C1 segment of cervical spinal cord (tissue), 14 donors: ENCODE measurements around the gene KANSL1.
A peak's percentile ranks its signal among the peaks of the same experiment; 100 is the strongest.
"Not testable (repeated sequence)": the region's sequence is repeated elsewhere in the genome, so short reads cannot be mapped to it uniquely, and the experiment has no call there.

ENCODE experiments used
- DNase-seq, 14 donors: peaks; one replicate each; lab custom pipeline; 2025; lab: John Stamatoyannopoulos, UW

Gene KANSL1

DNA sequence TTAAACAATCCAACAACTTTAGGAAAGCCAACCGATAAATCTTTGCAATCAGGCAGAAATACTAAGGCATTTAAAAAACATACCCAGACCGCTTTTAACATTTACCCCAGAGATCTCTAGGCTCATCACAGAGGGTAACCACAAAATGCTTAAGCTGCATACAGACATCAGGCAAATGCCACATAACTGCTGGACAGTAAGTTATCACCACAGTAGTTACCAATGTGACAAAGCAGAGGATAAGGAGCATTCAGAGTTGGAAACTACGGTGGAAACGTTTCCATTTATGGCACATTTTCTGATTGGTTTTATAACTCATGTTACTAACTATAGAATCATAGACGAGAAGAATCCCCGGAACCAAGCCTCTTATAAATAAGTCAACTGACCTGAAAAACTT is 77.5 kb downstream of the KANSL1 start:
- no peak for DNase-seq

DNA sequence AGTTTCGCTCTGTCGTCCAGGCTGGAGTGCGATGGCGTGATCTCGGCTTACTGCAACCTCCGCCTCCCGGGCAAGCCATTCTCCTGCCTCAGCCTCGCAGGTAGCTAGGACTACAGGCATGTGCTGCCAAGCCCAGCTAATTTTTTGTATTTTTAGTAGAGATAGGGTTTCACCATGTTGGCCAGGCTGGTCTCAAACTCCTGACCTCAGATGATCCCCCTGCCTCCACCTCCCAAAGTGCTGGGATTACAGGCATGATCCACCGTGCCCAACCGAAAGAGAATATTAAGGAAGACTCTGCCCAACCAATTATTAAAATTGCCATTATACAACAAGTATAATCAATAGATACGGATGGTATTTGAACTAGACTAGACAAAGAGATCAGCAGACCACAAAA is 82.0 kb downstream of the KANSL1 start:
- DNase-seq, result not testable (repeated sequence)

DNA sequence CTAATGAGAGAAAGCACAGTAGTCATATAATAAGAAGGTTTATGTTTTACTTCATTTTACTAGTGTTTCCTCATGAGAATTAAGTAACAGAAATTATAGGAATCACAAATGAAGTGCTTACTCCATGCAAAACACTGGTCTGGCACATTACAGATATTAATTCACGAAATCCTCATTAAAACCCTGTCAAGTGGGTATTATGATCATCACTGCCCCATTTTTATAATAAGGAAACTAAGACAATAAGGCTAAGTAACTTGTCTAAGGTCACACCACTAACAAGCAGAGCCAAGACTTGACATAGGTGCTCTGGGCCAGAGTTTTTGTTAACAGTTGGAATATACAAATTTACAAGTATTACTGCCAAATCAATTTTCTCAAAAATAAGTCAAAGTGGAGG is 83.0 kb downstream of the KANSL1 start:
- DNase-seq, result no peak

DNA sequence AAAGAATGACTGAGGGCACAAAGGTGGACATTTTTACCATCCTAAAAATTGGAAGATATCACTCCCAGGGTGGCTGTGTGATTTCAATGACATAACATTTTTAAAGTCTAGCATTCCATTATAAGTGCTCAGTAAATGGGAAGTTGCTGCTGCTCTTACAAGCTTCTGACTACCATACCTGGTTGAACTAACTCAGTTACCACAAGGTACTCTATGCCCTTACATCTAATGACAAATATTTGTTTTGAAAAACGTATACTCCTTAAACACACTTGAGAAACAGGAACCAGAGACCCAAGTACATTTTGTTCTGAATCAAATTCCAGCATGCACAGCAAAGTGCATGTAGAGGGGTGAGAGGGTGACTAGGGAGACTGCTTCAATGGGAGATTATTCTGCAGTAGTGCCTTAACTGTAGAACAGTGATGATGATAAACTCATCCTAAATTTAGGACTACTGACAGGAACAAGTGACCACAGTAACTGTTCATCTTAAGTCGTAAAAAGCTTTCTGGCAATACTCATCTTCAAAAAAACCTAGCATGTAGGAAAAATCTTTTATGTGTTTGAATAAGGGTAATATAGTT is 83.5 kb downstream of the KANSL1 start:
- no peak for DNase-seq

DNA sequence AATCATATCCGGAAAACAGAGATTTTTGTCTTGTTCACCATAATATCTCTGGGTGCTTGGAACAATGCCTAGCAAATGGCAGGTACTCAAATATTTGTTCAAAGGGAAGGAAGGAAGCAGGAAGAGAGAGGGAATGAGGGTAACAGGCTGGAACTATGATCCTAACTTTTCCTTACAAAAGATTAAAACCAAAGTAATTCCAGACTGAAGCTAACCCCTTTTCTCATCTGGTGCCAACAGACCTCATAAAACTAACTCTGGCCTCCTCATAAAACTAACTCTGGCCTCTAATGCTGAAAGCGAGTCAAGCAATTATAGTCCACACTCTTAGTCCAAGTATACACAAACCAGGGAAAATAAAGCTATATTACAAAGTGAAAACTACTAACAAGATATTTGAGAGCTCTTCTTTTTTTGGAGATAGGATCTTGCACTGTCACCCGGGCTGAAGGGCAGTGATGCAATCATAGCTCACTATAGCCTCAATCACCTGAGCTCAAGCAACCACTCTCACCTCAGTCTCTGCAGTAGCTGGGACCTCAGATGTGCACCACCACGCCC is 84.6 kb downstream of the KANSL1 start:
- DNase-seq, result no peak

DNA sequence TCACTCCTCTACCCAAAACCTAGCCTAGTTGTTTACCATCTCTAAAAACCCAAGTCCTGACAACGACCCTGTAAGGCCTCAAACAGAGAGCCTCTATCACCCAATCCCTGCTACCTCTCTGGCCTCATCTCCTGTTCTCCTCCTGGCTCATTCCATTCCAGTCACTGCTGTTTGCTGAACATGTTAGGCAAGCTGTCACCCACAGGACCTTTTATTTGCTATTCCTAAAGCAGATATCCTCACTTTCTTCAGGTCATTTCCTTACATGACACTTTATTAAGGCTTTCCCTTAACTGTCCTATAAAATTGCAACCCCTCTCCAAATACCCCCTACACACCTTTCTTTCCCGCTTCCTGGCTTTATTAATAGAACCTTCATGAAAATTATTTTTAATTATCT is 85.1 kb downstream of the KANSL1 start:
- DNase-seq, result no peak

DNA sequence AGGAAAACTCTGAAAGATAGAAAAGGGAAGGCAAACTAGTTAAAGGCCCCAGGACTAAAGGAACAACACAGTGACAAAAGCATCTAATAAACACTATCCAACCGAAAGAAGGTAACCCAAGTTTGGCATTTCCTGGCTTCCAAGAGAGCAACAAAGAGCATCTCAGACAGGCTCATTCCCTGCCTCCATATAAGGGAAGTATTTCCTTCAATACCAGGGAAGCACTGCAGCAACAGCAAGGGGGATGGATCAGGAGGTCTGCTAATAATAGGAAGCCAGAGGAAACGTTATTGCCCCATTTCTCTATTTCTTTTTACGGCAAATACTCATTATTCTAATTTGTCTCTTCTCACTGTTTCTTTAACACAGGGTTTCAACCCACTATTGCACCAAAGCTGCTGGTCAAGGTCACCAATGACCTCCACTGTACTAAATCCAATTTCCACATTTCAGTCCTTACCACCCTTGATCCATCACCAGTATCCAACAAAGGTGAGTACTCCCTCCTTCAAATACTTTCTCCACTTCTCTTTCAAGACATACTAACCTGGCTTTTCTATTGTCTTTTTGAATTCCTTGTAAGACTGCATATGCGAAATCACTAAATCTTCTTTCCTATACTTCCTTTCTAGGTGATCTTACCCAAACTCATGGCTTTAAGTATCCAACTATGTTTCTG is 86.1 kb downstream of the KANSL1 start:
- no peak for DNase-seq

DNA sequence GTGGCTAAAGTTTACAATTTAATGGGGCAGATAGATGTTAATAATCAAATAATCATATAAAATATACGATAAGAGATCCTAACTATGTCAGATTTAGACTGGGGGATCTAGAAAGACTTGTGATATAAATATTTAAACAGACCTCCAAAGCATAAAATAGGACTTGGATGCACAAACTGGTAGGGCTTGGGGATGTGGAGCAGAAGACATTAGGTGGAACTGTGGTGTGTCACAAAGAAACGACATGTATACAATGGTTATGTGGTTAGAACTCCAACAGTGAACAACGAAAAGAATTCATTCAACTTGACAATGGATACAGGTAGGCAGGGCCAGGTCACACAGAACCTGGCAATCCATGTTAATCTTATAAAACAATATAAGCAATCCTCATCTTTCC is 90.4 kb downstream of the KANSL1 start:
- DNase-seq, result not testable (repeated sequence)

DNA sequence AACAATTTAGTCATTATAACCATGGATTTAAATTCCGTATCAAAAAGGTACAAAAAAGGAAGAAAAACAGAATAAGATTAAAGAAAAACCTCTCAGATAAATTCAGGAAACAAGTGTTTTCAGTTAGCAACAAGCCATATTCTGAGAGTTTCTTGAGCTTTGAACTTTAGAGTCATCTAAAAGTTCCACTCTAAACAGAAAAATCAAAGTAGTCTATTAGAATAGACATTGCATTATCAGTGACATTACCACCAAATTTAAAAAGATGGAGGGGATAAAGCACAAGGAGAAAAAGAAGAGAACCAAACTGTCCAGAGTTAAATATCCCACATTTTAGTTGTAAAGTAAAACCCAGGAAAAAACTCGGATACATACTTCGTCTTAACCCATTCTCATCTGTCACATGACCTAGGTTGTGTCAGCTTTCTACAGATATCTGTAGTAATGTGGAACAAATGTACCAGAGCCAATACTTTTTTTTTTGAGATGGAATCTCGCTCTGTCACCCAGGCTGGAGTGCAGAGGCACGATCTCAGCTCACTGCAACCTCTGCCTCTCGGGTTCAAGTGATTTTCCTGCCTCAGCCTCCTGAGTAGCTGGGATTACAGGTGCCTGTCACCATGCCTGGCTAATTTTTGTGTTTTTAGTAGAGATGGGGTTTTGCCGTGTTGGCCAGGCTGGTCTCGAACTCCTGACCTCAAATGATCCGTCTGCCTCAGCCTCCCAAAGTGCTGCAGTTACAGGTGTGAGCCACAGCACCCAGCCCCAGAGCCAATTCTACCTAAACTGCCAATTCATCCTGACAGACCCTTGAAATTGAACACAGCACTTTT is 91.2 kb downstream of the KANSL1 start:
- DNase-seq, result not testable (repeated sequence)

DNA sequence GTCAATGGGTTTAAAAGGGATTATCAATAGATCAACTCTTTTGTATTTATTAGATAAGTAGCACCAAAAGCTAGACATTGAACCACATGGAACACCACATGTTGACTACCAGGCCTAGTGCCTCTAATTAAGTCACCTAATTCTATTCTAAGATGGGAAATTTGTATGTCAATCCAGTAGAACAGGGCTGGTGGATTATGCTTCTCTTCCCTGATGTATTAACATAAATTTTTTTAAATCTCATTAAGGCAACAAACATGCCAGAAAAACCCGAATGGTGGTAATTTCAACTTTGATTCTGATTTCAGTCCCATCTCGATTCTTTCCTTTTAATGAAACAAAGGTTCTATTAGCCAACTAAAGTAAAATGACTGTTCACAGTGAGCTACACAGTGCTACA is 92.6 kb downstream of the KANSL1 start:
- DNase-seq, result no peak

DNA sequence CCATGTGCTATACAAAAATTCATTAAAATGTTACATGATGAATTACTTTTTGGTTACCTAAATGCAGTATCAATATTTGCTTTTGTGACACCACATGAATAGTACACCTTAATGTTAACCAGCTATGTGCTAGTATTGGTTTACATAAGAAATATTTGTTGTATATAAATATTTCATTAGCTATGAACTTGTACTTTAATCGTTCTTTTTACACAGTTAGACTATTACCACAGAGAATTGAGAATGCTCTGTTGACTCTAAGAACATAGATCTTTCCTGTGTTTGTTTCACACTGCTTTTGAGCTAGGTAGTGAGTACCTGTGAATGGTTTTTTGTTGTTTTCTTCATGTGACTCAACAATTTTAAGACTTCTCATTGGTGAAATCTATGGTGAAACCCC is 93.4 kb downstream of the KANSL1 start:
- DNase-seq, result no peak

DNA sequence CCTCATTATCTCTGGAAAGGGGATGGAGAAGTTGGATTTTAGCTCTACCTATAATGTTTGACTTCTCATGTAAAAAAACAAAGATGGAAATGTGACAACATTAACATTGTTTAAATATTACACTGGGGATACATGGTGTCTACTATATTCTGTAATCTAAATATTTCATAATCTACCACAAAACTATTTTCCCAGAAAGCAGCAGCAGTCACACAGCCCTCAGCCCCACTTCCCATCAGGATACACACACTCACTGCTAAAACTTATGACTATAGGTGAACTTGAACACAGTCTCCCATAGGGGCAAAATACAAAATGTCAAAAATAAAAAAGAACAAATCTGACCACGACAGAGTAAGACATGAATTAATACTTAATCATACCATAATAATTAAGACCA is 95.7 kb downstream of the KANSL1 start:
- no peak for DNase-seq

DNA sequence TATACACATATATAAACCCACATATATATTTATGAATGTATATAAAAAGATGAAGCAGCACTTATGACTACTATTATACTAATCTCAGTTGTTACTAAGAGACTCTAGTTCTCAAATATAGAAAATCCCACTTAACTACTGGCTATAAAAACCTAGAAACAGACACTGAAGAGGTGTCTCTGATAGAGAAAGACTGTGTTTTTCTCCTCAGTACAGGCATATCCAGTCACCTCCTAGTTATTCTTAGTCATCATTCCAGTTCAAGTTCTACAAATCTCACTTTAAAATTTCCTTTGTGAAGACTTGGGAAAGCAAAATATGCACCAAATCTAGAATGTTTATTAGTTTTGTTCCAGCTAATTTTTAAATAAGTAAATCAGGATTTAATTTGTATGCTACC is 100.2 kb downstream of the KANSL1 start:
- no peak for DNase-seq

DNA sequence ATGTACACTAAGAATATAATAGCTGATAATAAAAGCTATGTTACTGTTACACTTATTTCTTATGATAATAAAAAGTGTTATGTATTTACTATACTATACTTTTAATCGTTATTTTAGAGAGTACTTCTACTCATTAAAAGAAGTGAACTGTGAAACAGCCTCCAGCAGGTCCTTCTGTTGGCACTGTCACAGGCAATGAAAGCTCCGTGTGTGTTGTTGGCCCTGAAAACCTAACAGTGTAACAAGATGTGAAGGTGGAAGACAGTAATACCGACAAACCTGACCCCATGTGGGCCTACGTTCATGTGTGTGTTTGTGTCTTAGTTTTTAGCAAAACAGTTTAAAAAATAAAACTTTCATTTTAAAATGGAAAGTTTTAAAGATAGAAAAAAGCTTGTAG is 102.4 kb downstream of the KANSL1 start:
- peak in 1 of 14 donors; percentile 19 for DNase-seq

DNA sequence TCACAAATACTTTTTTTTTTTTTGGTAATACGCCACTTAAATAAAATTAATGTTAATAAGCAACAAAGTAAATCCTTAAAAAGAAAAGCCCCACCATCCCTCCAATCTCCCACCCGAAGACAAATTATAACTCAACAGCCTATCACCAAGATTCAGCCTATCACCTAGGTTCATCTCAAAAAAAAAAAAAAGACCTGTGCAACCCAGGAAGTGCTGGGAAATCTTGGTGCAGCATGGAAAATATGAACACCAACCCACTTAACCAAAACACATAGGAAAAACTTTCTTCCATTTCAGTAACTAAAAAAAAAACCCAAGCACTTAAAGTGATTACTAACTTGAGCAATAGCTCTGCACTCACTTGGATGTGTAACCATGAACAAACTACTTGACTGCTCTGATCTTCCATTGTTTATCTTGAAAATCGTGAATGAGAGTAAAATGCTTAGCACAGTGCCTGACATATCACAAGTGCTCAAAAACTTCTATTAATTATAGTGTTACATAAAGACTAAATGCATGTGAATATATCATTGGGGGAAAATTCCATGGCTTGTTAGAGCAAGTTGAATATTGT is 103.8 kb downstream of the KANSL1 start:
- DNase-seq, result no peak

DNA sequence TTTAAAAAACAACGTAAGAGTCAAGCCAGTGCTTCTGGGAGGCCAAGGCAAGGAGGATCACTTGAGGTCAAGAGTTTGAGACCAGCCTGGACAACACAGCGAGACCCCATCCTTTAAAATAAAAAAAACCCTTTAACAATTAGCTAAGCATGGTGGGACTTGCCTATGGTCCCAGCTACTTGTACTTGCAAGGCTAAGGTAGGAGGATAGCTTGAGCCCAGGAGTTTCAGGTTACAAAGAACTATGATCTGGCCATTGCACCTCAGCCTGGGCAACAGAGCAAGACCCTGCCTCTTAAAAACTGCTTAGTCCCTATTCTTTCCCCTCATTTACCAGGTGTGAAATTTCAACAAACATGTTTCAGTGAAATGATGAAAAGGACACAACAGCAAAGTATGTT is 104.6 kb downstream of the KANSL1 start:
- DNase-seq, result no peak

DNA sequence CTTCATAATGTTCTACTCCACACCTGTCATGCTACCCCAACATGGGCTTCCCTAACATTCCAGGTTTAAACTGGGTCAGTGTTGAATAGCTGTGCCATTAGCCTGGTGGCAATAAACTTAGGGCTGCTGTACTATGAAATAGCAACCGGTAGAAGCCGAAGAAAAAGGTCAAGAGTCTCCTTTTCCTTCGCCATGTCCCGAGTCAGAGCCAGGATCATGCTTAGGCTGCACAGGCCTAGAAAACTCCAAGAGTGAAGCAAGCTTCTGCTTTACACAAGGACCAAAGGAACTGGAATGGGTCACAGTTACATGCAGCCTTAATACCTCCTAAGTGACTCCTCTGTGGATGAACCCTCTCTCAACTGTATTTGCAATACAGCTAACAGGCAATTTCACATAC is 105.4 kb downstream of the KANSL1 start:
- DNase-seq, result not testable (repeated sequence)

DNA sequence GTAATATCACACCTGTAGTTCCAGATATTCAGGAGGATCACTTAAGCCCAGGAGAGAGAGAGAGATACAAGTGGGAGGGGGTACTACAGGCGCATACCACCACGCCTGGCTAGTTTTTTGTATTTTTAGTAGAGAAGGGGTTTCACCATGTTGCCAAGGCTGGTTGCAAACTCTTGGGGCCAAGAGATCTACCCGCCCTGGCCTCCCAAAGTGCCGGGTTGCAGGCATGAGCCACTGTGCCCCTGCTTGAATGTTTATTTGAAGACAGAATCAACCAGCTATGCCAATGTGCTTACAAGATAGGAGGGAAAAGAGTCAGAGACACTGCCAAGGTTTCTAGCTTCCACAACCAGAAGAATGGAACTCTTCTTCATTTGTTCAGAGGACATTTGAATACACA is 106.4 kb downstream of the KANSL1 start:
- no peak for DNase-seq

DNA sequence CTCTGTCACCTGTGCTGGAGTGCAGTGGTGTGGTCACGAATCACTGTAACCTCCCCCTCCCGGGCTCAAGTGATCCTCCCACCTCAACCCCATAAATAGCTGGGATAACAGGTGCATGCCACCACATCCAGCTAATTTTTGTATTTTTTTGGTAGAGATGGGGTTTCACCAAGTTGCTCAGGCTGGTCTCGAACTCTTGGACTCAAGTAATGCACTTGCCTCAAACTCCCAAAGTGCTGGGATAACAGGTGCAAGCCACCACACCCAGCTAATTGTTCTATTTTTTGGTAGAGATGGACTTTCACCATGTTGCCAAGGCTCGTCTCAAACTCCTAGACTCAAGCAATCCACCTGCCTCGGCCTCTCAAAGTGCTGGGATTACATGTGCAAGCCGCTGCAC is 107.7 kb downstream of the KANSL1 start:
- DNase-seq, result no peak

DNA sequence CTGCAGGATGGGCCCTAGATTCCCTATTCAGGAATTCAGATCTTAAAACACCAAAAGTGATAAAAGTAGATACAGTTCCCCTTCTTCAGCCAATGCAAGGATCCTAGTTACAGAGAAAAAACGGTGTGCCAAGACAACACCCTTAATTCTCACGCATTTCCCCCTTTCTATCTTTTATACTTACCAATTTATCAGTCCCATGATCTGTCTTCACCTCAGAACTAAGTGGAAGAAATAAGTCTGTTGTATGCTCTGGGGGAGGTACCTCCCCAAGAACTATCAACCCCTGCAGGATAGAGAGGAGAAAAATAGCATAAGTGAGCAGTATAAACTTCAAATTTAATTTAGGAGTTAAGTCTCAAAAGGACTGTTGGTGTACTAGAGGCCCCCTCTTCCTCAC is 111.0 kb downstream of the KANSL1 start:
- DNase-seq, result no peak

DNA sequence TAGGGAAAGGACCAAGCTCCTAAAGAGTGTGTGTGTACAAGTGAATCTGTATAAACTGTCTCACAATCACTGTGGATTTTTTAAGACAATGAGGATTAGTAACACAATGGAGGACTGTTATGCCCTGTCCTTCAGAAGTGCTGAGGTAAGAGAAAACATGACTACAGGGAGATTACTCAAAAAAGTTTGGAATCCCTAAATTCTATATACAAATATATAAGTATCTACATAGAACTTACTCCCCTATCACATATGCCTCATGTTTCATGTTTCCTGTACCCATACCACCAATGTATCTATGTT is 112.3 kb downstream of the KANSL1 start:
- DNase-seq, result no peak
